HG02884 (cell line): Measurements from ENCODE around the gene PRCD.

Experiments
- ATAC-seq: cut with Tn5 transposase; IDR thresholded peaks from one replicate; pipeline ENCODE4 v1.9.1; 2021; ENCODE audit warnings: mild to moderate bottlenecking, moderate library complexity; ENCODE audit not compliant: unreplicated experiment

Gene PRCD, protein sequence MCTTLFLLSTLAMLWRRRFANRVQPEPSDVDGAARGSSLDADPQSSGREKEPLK

GRCh38 chr17:76539631-76540271 lies at the start of gene PRCD:
TSS of gene PRCD (plus strand) at chr17:76540044. CDS start at chr17:76540142, 98 bp downstream.
- no peak for ATAC-seq

- no peak for ATAC-seq
These were observed 49.6 kb upstream of the PRCD start for GRCh38 chr17:76490112-76490710.

DNA sequence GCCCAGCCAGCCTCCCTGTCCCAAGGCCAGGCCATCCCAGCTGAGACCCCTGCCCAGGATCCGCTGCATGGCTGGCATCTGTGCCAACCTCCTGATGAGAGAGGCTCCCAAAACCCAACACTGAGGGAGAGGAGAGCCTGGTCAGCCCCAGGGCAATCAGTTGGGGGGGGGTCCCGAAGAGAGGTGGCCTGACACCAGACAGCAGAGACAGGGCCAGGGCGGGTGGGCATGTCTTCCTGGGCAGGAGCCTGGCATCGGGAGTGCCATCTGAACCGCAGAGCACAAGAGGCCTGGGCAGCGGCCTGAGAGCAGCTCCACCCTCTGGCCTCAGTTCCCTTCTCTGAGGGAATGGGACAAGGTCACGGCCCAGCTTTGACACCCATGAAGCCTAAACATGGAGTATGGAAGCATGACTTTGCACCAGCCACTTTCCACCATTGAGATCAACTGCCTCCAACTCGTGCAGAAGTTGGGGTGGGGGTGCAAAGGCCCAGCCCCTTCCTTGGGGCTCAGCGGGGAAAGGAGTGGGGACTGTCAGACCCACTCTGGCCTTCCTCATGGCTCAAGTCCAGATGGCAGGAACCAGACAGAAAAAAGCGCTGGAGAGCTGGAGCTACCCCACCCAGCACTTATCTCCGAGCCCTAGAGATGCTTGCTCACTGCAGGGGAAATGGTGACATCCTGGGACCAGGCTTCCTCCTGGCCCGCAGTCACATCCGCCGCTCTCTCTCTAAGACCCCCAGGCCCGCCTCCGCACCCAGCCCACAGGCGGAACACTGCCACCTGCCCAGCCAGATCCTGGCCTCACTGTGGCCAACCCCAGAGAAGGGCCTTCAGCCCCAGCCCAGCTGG lies 48.3 kb upstream of the PRCD start:
- ATAC-seq = no peak

DNA sequence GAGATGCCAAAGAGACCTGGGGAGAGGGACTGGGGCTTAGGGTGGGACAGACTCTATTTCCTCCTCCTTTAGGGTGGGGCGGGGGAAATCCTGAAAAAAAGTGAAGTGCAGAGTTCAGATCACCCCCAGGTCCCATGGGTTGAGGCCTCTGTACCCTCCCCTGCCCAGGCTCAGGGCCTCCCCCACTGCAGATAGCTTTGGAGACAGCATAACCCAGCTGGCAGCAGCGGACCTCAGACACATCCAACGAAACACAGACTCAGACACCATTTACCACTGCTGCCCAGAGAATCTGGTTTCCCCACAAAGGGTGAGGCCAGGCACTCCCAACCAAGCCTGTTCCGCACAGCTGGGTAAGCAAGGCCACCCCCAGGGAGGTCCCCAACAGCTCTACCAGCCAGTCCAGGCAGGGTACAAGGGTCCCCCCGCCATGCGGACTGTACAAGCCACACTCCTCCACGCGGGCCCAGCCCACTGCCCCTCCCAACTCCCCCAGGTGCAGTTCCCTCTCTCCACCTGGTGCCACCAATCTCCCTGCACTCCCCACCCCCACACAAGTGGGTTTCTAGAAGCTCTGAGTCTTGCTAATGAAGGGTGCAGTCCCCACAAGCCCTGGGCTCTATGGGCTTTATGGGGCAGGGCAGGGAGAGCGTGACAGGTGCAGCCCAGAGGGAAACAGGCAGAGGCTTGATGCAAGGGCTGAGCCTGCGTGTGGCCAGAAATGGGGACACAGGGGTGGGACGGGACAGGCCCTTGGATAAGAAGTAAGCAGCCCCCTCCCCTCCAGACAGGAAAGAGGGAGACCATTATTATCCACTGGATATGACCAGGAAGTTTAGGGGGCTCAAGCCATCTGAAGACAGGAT lies 47.5 kb upstream of the PRCD start:
- no peak for ATAC-seq

- ATAC-seq = no peak
These were observed 46.8 kb upstream of the PRCD start for GRCh38 chr17:76492989-76493501.

GRCh38 chr17:76493505-76494167 lies 46.2 kb upstream of the PRCD start:
- no peak for ATAC-seq

GRCh38 chr17:76495663-76496400 lies 44.0 kb upstream of the PRCD start:
- ATAC-seq = no peak

DNA sequence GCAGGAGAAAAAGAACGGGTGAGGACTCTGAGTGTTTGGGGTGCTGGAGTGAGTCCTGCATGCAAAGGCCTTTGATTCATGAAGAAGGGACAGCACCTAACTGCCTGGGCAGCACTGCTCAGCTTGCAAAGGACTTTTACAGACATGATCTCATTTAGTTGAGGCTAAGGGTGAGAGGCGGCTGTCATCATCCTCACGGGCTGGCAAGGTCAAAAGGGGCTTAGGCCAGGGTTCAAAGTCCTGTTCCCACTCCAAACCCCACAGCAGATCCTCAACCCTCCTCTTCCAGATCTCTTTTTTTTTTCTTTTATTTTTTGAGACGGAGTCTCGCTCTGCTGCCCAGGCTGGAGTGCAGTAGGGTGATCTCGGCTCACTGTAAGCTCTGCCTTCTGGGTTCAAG lies 43.4 kb upstream of the PRCD start:
- ATAC-seq = no peak

DNA sequence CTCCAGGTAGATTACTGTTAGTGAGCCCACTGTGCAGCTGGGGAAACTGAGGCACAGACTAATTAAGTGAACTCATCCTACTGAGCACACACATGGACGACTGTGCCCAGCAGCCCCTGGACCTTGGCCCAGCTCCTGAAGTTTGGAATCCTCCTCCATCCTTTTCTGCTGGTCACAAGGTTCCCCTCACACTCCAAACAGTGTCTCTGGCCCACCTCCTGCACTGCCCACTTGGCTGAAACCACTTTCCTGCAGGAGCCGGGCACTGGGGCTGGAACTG lies 42.2 kb upstream of the PRCD start:
- no peak for ATAC-seq

DNA sequence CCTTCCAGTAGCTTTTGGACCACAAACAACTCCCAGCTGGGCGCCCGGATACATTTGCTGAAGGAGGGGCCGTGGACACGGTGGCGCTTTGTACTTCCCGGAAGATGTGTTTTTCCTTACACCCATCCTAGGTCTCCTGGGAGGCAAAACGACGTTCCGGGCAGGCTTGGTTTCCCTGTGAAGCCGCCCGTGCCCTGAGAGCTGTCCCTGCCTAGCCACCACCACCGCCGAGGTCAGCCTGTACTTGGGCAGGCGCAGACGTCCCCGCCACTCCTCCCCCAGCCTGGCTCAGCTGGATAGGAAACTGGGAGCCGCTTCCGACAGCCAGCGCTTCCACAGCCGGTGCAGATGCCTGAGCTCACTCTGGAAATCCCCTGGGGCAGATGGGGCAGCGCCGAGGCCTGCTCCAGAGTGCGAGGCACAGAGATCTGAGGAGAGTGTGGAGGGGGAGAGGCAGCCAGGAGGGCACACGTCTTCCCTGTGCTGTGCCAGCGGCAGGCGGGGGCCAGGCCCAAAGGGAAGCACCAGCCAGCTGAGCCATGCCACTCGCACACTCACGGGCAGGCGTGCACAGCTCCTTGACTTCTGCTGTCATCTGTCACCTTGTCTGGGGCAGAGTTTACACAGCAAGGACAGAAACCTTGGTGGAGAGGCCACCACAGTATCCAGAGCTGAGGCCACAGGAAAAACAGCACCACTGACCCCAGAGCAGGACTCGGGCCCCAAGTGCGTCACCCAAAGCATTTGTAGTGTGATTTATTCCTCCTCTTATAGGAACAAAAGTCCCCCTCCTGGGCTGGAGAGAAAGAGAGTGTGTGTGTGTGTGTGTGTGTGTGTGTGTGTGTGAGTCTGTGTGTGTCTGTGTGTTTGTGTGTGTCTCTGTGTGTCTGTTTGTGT lies 41.6 kb upstream of the PRCD start:
- no peak for ATAC-seq

DNA sequence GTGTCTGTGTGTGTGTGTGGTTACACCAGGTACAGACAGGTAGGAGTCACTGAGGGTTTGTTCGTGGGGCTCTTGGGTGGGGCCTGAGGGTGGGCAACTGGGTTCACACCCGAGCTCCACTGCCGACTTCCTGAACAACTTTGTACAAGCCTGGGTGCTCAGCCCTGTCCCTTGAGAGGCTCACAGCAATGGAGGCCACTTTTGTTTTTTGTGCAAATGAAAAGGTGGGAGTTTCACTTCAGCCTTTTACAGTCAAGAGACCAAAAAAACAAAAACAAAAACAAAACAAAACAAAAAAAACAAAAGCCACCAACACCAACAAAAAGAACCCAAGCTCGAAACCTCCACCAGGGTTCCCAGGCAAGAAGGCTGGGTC lies 41.0 kb upstream of the PRCD start:
- no peak for ATAC-seq

GRCh38 chr17:76499267-76499667 lies 40.6 kb upstream of the PRCD start:
- no peak for ATAC-seq

DNA sequence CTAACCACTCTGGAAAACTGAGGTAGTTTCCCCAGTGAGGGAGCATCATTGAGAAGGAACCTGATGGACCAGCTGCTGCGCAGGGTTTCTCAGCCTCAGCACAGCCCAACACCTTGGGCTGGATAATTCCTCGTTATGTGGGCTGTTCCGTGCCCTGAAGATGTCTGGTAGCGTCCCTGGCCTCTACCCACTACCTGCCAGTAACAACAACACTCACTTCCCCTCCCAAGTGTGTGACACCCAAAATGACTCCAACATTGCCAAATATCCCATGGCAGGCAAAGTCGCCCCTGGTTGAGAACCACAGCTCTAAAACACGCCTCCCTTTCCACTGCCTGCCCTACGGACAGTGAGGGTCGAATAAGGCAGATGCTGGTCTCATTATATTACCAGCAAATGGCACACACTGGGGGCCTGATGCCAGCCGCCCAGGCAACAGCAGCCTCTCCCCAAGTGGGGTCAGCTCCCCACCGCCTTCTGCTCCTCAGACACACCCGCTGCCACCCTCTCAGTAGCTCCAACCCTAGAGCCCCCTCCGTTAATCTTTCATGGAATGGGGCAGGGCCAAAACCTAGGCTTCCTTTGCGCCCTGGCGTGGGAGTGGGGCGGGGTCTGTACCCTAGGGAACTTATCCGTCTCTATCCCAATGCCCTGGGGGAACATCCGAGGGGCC lies 39.6 kb upstream of the PRCD start:
- ATAC-seq = no peak

GRCh38 chr17:76500747-76501017 lies 39.2 kb upstream of the PRCD start:
- no peak for ATAC-seq

GRCh38 chr17:76501018-76501826 lies 38.6 kb upstream of the PRCD start, which contains the start of gene RHBDF2:
TSS of gene RHBDF2 (minus strand) at chr17:76501423. CDS start at chr17:76481524, 19,899 bp downstream.
- ATAC-seq = peak; percentile 71

- no peak for ATAC-seq
These were observed 38.0 kb upstream of the PRCD start for GRCh38 chr17:76501827-76502307.
